ENCODE results near the gene ZBTB14.
A peak's percentile ranks its signal among the peaks of the same experiment; 100 is the strongest.

ZBTB14 gene

GRCh38 chr18:5294113-5294456, 1.4 kb downstream of the ZBTB14 start:
- Histone ChIP-seq H3K36me3 (ENCODE audit: control insufficient read depth in 2 of 2, insufficient read depth in 2 of 2, low read length in 2 of 2) (peaks cover 13 to 23% of the 10 kb centered on the region in 2 donors), H3K27me3 (ENCODE audit: control insufficient read depth in 2 of 2, insufficient read depth in 2 of 2, low read length in 2 of 2) (peaks cover 0 to under 1% of the 10 kb centered on the region in 2 donors), H3K4me3 (ENCODE audit: low read length in 2 of 2) (peak overlapping the region; percentile 82 to 94), H3K4me1 (ENCODE audit: control insufficient read depth in 2 of 2, insufficient read depth in 2 of 2, low read length in 2 of 2) (peaks cover 8 to 12% of the 10 kb centered on the region in 2 donors), H3K9me3 (ENCODE audit: control insufficient read depth in 2 of 2, low read length in 2 of 2) (no peaks in the 10 kb centered on the region), H3K9ac (ENCODE audit: low read depth in 1 of 2, low read length in 2 of 2) (peak overlapping the region; percentile 82 to 90), H3K27ac (ENCODE audit: low read depth in 2 of 2, low read length in 2 of 2) (peak overlapping the region; percentile 95 to 96)

- H3K27ac ChIP-seq (ENCODE audit: low read depth in 2 of 2, low read length in 2 of 2): no peak overlapping the region
- no peaks in the 10 kb centered on the region for H3K4me1 ChIP-seq (ENCODE audit: control insufficient read depth in 2 of 2, insufficient read depth in 2 of 2, low read length in 2 of 2)
- no peak overlapping the region for H3K9ac ChIP-seq (ENCODE audit: low read depth in 1 of 2, low read length in 2 of 2)
- H3K36me3 ChIP-seq (ENCODE audit: control insufficient read depth in 2 of 2, insufficient read depth in 2 of 2, low read length in 2 of 2): peaks cover 13 to 23% of the 10 kb centered on the region in 2 donors
- no peaks in the 10 kb centered on the region for H3K27me3 ChIP-seq (ENCODE audit: control insufficient read depth in 2 of 2, insufficient read depth in 2 of 2, low read length in 2 of 2)
- H3K4me3 ChIP-seq (ENCODE audit: low read length in 2 of 2): no peak overlapping the region
- H3K9me3 ChIP-seq (ENCODE audit: control insufficient read depth in 2 of 2, low read length in 2 of 2): no peaks in the 10 kb centered on the region
Measured at GRCh38 chr18:5288517-5288935, 7.0 kb downstream of the ZBTB14 start.

GRCh38 chr18:5287854-5288253, 7.7 kb downstream of the ZBTB14 start:
- H3K27me3 ChIP-seq (ENCODE audit: control insufficient read depth in 2 of 2, insufficient read depth in 2 of 2, low read length in 2 of 2): no peaks in the 10 kb centered on the region
- H3K9ac ChIP-seq (ENCODE audit: low read depth in 1 of 2, low read length in 2 of 2): no peak overlapping the region
- no peak overlapping the region for H3K4me3 ChIP-seq (ENCODE audit: low read length in 2 of 2)
- H3K27ac ChIP-seq (ENCODE audit: low read depth in 2 of 2, low read length in 2 of 2): no peak overlapping the region
- H3K9me3 ChIP-seq (ENCODE audit: control insufficient read depth in 2 of 2, low read length in 2 of 2): no peaks in the 10 kb centered on the region
- H3K4me1 ChIP-seq (ENCODE audit: control insufficient read depth in 2 of 2, insufficient read depth in 2 of 2, low read length in 2 of 2): no peaks in the 10 kb centered on the region
- H3K36me3 ChIP-seq (ENCODE audit: control insufficient read depth in 2 of 2, insufficient read depth in 2 of 2, low read length in 2 of 2): peaks cover 13 to 23% of the 10 kb centered on the region in 2 donors

GRCh38 chr18:5286525-5286924, 9.0 kb downstream of the ZBTB14 start:
- Histone ChIP-seq H3K4me3 (ENCODE audit: low read length in 2 of 2) (no peak overlapping the region), H3K36me3 (ENCODE audit: control insufficient read depth in 2 of 2, insufficient read depth in 2 of 2, low read length in 2 of 2) (peaks cover 9 to 15% of the 10 kb centered on the region in 2 donors), H3K27ac (ENCODE audit: low read depth in 2 of 2, low read length in 2 of 2) (no peak overlapping the region), H3K9me3 (ENCODE audit: control insufficient read depth in 2 of 2, low read length in 2 of 2) (no peaks in the 10 kb centered on the region), H3K9ac (ENCODE audit: low read depth in 1 of 2, low read length in 2 of 2) (no peak overlapping the region), H3K4me1 (ENCODE audit: control insufficient read depth in 2 of 2, insufficient read depth in 2 of 2, low read length in 2 of 2) (no peaks in the 10 kb centered on the region), H3K27me3 (ENCODE audit: control insufficient read depth in 2 of 2, insufficient read depth in 2 of 2, low read length in 2 of 2) (no peaks in the 10 kb centered on the region)

GRCh38 chr18:5285326-5285725, 10.2 kb downstream of the ZBTB14 start:
- H3K9ac ChIP-seq (ENCODE audit: low read depth in 1 of 2, low read length in 2 of 2): no peak overlapping the region

GRCh38 chr18:5284808-5285207, 10.7 kb downstream of the ZBTB14 start:
- no peaks in the 10 kb centered on the region for H3K4me1 ChIP-seq (ENCODE audit: control insufficient read depth in 2 of 2, insufficient read depth in 2 of 2, low read length in 2 of 2)
- no peak overlapping the region for H3K9ac ChIP-seq (ENCODE audit: low read depth in 1 of 2, low read length in 2 of 2)
- H3K27me3 ChIP-seq (ENCODE audit: control insufficient read depth in 2 of 2, insufficient read depth in 2 of 2, low read length in 2 of 2): no peaks in the 10 kb centered on the region
- no peak overlapping the region for H3K27ac ChIP-seq (ENCODE audit: low read depth in 2 of 2, low read length in 2 of 2)
- no peak overlapping the region for H3K4me3 ChIP-seq (ENCODE audit: low read length in 2 of 2)
- H3K36me3 ChIP-seq (ENCODE audit: control insufficient read depth in 2 of 2, insufficient read depth in 2 of 2, low read length in 2 of 2): no peaks in the 10 kb centered on the region
- no peaks in the 10 kb centered on the region for H3K9me3 ChIP-seq (ENCODE audit: control insufficient read depth in 2 of 2, low read length in 2 of 2)

More at GRCh38 chr18:5285326-5285725, 10.2 kb downstream of the ZBTB14 start:
- no peaks in the 10 kb centered on the region for H3K4me1 ChIP-seq (ENCODE audit: control insufficient read depth in 2 of 2, insufficient read depth in 2 of 2, low read length in 2 of 2)
- no peaks in the 10 kb centered on the region for H3K27me3 ChIP-seq (ENCODE audit: control insufficient read depth in 2 of 2, insufficient read depth in 2 of 2, low read length in 2 of 2)
- no peak overlapping the region for H3K27ac ChIP-seq (ENCODE audit: low read depth in 2 of 2, low read length in 2 of 2)
- H3K9me3 ChIP-seq (ENCODE audit: control insufficient read depth in 2 of 2, low read length in 2 of 2): no peaks in the 10 kb centered on the region
- peaks cover 0 to 4% of the 10 kb centered on the region in 2 donors for H3K36me3 ChIP-seq (ENCODE audit: control insufficient read depth in 2 of 2, insufficient read depth in 2 of 2, low read length in 2 of 2)
- no peak overlapping the region for H3K4me3 ChIP-seq (ENCODE audit: low read length in 2 of 2)

GRCh38 chr18:5282770-5283169, 12.8 kb downstream of the ZBTB14 start:
- no peak overlapping the region for H3K27ac ChIP-seq (ENCODE audit: low read depth in 2 of 2, low read length in 2 of 2)
- no peaks in the 10 kb centered on the region for H3K4me1 ChIP-seq (ENCODE audit: control insufficient read depth in 2 of 2, insufficient read depth in 2 of 2, low read length in 2 of 2)
- no peaks in the 10 kb centered on the region for H3K27me3 ChIP-seq (ENCODE audit: control insufficient read depth in 2 of 2, insufficient read depth in 2 of 2, low read length in 2 of 2)
- H3K4me3 ChIP-seq (ENCODE audit: low read length in 2 of 2): no peak overlapping the region
- H3K9me3 ChIP-seq (ENCODE audit: control insufficient read depth in 2 of 2, low read length in 2 of 2): no peaks in the 10 kb centered on the region
- no peaks in the 10 kb centered on the region for H3K36me3 ChIP-seq (ENCODE audit: control insufficient read depth in 2 of 2, insufficient read depth in 2 of 2, low read length in 2 of 2)
- no peak overlapping the region for H3K9ac ChIP-seq (ENCODE audit: low read depth in 1 of 2, low read length in 2 of 2)

- no peak overlapping the region for H3K9ac ChIP-seq (ENCODE audit: low read depth in 1 of 2, low read length in 2 of 2)
- H3K4me1 ChIP-seq (ENCODE audit: control insufficient read depth in 2 of 2, insufficient read depth in 2 of 2, low read length in 2 of 2): no peaks in the 10 kb centered on the region
- no peaks in the 10 kb centered on the region for H3K9me3 ChIP-seq (ENCODE audit: control insufficient read depth in 2 of 2, low read length in 2 of 2)
- H3K27ac ChIP-seq (ENCODE audit: low read depth in 2 of 2, low read length in 2 of 2): no peak overlapping the region
- no peaks in the 10 kb centered on the region for H3K36me3 ChIP-seq (ENCODE audit: control insufficient read depth in 2 of 2, insufficient read depth in 2 of 2, low read length in 2 of 2)
- H3K4me3 ChIP-seq (ENCODE audit: low read length in 2 of 2): no peak overlapping the region
- H3K27me3 ChIP-seq (ENCODE audit: control insufficient read depth in 2 of 2, insufficient read depth in 2 of 2, low read length in 2 of 2): no peaks in the 10 kb centered on the region
Measured at GRCh38 chr18:5276947-5277346, 18.6 kb downstream of the ZBTB14 start.

GRCh38 chr18:5275872-5276271, 19.7 kb downstream of the ZBTB14 start:
- H3K36me3 ChIP-seq (ENCODE audit: control insufficient read depth in 2 of 2, insufficient read depth in 2 of 2, low read length in 2 of 2): no peaks in the 10 kb centered on the region
- no peak overlapping the region for H3K9ac ChIP-seq (ENCODE audit: low read depth in 1 of 2, low read length in 2 of 2)
- H3K4me3 ChIP-seq (ENCODE audit: low read length in 2 of 2): no peak overlapping the region
- no peaks in the 10 kb centered on the region for H3K27me3 ChIP-seq (ENCODE audit: control insufficient read depth in 2 of 2, insufficient read depth in 2 of 2, low read length in 2 of 2)
- no peak overlapping the region for H3K27ac ChIP-seq (ENCODE audit: low read depth in 2 of 2, low read length in 2 of 2)
- H3K4me1 ChIP-seq (ENCODE audit: control insufficient read depth in 2 of 2, insufficient read depth in 2 of 2, low read length in 2 of 2): no peaks in the 10 kb centered on the region
- no peaks in the 10 kb centered on the region for H3K9me3 ChIP-seq (ENCODE audit: control insufficient read depth in 2 of 2, low read length in 2 of 2)

GRCh38 chr18:5268874-5269273, 26.7 kb downstream of the ZBTB14 start:
- no peaks in the 10 kb centered on the region for H3K9me3 ChIP-seq (ENCODE audit: control insufficient read depth in 2 of 2, low read length in 2 of 2)

GRCh38 chr18:5266721-5267120, 28.8 kb downstream of the ZBTB14 start:
- H3K27ac ChIP-seq (ENCODE audit: low read depth in 2 of 2, low read length in 2 of 2): no peak overlapping the region
- H3K9ac ChIP-seq (ENCODE audit: low read depth in 1 of 2, low read length in 2 of 2): no peak overlapping the region
- H3K27me3 ChIP-seq (ENCODE audit: control insufficient read depth in 2 of 2, insufficient read depth in 2 of 2, low read length in 2 of 2): no peaks in the 10 kb centered on the region
- no peak overlapping the region for H3K4me3 ChIP-seq (ENCODE audit: low read length in 2 of 2)
- no peaks in the 10 kb centered on the region for H3K9me3 ChIP-seq (ENCODE audit: control insufficient read depth in 2 of 2, low read length in 2 of 2)
- no peaks in the 10 kb centered on the region for H3K4me1 ChIP-seq (ENCODE audit: control insufficient read depth in 2 of 2, insufficient read depth in 2 of 2, low read length in 2 of 2)
- H3K36me3 ChIP-seq (ENCODE audit: control insufficient read depth in 2 of 2, insufficient read depth in 2 of 2, low read length in 2 of 2): no peaks in the 10 kb centered on the region

More at GRCh38 chr18:5268874-5269273, 26.7 kb downstream of the ZBTB14 start:
- Histone ChIP-seq H3K4me3 (ENCODE audit: low read length in 2 of 2) (no peak overlapping the region), H3K4me1 (ENCODE audit: control insufficient read depth in 2 of 2, insufficient read depth in 2 of 2, low read length in 2 of 2) (no peaks in the 10 kb centered on the region), H3K27ac (ENCODE audit: low read depth in 2 of 2, low read length in 2 of 2) (no peak overlapping the region), H3K36me3 (ENCODE audit: control insufficient read depth in 2 of 2, insufficient read depth in 2 of 2, low read length in 2 of 2) (no peaks in the 10 kb centered on the region), H3K27me3 (ENCODE audit: control insufficient read depth in 2 of 2, insufficient read depth in 2 of 2, low read length in 2 of 2) (no peaks in the 10 kb centered on the region), H3K9ac (ENCODE audit: low read depth in 1 of 2, low read length in 2 of 2) (no peak overlapping the region)

All from mucosa of rectum (tissue), 2 donors.